ENCODE results near the gene ADGRG2.

Gene ADGRG2

GRCh38 chrX:18946157-18946556 lies 176.1 kb downstream of the ADGRG2 start:
- no peak for DNase-seq

DNA sequence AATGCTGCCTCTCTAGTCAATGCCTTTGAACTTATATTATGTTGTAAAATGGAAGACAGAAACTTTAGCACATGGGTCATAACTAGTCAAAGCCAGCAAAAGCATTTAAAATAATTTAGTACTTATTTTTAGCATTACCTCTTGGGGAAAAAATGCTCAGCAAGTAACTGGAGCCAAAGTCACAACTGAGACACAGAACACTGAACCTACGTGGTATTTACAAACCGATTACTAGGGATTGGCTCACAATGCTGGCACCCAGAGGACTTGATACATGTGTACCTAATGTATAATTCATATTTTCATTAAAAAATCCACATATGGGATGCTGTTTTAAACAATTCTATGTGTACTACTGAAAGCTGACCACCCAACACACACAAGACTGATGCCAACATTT lies 176.8 kb downstream of the ADGRG2 start:
- DNase-seq, result no peak

- DNase-seq, result no peak
Observed at GRCh38 chrX:18944482-18944881, 177.8 kb downstream of the ADGRG2 start.

- DNase-seq, result no peak
Observed at GRCh38 chrX:18941896-18942295, 180.4 kb downstream of the ADGRG2 start.
